ENCODE data around the gene FBLN1. TPM values are rescaled to one million over a fixed set of nuclear protein-coding genes. Genes with fewer than 3 reads are reported as not detected.
A peak's percentile ranks its signal among the peaks of the same experiment; 100 is the strongest.
"Not testable (repeated sequence)": the region's sequence is repeated elsewhere in the genome, so short reads cannot be mapped to it uniquely, and the experiment has no call there.

The FBLN1 gene
- total RNA-seq, 1 experiment from 2014 or later: 126 TPM

DNA sequence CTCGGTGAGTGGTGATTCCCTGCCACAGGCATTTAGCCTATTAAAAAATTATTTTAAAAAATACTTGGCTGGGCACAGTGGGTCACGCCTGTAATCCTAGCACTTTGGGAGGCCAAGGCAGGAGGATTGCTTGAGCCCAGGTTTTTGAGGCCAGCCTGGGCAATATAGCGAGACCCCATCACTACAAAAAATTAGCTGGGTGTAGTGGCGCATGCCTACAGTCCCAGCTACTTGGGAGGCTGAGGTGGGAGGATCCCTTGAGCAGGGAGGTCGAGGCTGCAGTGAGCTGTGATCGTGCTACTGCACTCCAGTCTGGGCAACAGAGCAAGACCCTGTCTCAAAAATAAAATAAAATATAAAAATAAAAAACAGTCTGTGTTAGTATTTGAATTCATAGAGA is 33.2 kb downstream of the FBLN1 start:
- peaks cover 18% of the 10 kb centered on the region for H3K36me3 ChIP-seq (replicated peaks; ENCODE audit: control insufficient read depth, insufficient read depth, low read length)
- DNase-seq; H3K27me3 ChIP-seq (ENCODE audit: control insufficient read depth, insufficient read depth, low read length); H3K4me3 ChIP-seq (ENCODE audit: insufficient read depth, low read depth, low read length): not testable (repeated sequence)

DNA sequence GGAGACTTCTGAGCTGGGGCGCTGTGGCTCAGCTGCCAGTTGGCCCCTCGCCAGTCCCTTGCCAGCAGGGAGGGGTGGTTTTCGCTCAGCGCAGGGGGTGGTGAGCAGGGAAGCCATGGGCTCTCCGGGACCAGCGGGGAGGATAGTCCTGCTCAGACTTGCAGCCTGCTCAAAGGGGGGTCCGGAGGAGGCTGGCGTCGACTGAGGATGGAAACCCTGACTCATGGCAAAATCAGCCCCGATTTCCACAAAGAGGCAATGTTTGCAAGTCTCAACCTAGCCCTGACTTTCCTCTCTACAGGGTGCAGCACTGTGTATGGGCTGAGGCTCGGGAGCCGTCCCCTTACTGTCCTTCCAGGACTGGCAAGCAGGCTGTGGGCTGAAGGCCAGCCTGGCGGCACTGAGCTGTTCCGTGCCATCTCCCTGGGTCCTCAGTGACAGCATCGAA is 35.1 kb downstream of the FBLN1 start:
- no peak overlapping the region for H3K4me3 ChIP-seq (ENCODE audit: insufficient read depth, low read depth, low read length)
- peaks cover 27% of the 10 kb centered on the region for H3K36me3 ChIP-seq (replicated peaks; ENCODE audit: control insufficient read depth, insufficient read depth, low read length)
- no peak for DNase-seq
- no peaks in the 10 kb centered on the region for H3K27me3 ChIP-seq (ENCODE audit: control insufficient read depth, insufficient read depth, low read length)

DNA sequence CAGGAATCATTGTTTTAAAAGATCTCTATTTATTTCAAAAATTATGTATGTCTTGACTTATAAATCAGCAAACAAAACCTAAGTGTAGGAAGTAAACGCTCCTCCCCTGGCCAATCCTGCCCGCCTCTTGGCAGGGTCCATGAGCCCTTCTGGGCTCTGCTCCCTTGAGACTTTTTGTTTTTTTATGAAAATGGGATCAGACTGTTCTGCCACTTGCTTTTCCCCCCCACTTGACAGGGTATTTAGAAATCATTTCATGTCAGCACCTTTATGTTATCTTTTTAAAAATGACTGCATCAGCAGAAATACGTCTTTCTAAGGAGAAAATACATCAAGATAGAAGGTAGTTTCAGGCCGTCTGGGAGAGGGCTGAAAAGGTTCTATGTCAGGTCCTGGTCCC is 35.6 kb downstream of the FBLN1 start:
- peaks cover 29% of the 10 kb centered on the region for H3K36me3 ChIP-seq (replicated peaks; ENCODE audit: control insufficient read depth, insufficient read depth, low read length)
- H3K27me3 ChIP-seq (ENCODE audit: control insufficient read depth, insufficient read depth, low read length): no peaks in the 10 kb centered on the region

DNA sequence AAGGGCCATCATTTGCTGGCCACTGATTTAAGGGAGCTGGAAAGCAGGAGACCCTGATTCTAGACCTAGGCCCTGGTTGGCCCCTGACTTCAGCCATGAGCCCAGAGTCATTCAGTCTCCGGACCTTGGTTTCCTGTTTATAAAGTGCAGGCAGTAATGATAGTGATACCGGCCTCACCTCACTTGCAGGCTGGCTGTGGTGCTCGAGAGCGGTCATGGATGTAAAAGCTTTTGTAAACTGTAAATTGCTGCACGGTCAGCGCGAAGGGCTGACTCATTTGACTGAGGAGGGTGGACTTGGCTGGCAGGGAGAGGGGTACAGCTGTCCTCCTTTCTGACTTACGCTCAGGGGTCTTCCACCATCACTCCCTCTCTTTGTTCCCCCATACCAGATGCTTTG is 37.4 kb downstream of the FBLN1 start:
- H3K36me3 ChIP-seq (replicated peaks; ENCODE audit: control insufficient read depth, insufficient read depth, low read length): peaks cover 34% of the 10 kb centered on the region
- DNase-seq: no peak

More for the DNA sequence above, 35.6 kb downstream of the FBLN1 start:
- no peak for DNase-seq
- no peak overlapping the region for H3K4me3 ChIP-seq (ENCODE audit: insufficient read depth, low read depth, low read length)

DNA sequence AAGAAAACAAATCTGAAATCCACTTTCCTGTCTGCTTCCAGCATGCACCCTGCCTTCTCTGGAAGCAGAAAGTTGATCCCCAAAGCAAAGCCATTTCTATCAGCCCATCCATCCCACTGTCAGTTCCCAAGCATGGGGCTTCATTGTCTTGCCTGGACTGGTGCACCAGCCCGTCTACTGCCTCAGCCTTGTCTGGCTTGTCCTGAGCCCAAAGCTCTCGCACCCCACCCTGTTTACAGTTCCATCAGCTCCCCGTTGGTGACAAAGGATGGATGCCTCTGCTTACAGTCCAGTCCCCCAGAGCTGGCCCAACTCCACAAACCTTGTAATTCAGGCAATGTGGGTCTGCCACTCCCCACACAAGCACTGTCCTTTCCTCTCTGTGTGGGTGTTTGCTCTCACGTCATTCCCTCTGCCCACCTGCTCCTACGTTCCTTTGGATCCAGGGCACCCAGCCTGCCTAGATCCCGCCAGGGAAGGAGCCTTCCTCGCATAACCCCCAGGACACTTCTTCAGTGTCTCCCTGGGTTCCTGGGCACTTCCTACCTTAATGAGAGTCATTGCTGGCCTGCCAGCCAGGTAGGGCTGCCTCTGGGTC is 38.8 kb downstream of the FBLN1 start:
- Histone ChIP-seq H3K4me3 (ENCODE audit: insufficient read depth, low read depth, low read length) (no peak overlapping the region), H3K27me3 (ENCODE audit: control insufficient read depth, insufficient read depth, low read length) (no peaks in the 10 kb centered on the region), H3K36me3 (replicated peaks; ENCODE audit: control insufficient read depth, insufficient read depth, low read length) (peaks cover 32% of the 10 kb centered on the region)
- DNase-seq: no peak

More for the DNA sequence above, 37.4 kb downstream of the FBLN1 start:
- Histone ChIP-seq H3K27me3 (ENCODE audit: control insufficient read depth, insufficient read depth, low read length) (no peaks in the 10 kb centered on the region), H3K4me3 (ENCODE audit: insufficient read depth, low read depth, low read length) (no peak overlapping the region)

DNA sequence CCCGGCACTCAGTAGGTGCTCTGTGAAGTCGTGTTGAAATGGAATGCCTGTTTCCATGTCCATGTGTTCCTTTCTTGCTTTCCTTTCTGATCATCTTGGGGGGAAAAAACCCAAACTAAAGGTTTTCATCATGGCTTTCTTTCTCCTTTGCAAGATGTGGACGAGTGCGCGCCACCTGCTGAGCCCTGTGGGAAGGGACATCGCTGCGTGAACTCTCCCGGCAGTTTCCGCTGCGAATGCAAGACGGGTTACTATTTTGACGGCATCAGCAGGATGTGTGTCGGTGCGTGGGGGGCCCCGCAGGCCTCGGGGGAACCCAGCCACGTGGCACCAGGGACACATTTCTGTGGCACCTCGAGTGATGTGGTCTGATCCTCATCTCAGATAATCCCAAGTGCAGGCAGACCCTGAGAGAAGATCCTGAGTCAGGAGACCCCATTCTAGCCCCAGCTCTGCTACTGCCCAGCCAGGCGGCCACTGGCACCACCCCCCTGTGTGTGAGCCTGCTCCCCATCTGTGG is 39.4 kb downstream of the FBLN1 start:
- no peak for DNase-seq
- peaks cover 37% of the 10 kb centered on the region for H3K36me3 ChIP-seq (replicated peaks; ENCODE audit: control insufficient read depth, insufficient read depth, low read length)
- no peak overlapping the region for H3K4me3 ChIP-seq (ENCODE audit: insufficient read depth, low read depth, low read length)
- no peaks in the 10 kb centered on the region for H3K27me3 ChIP-seq (ENCODE audit: control insufficient read depth, insufficient read depth, low read length)

DNA sequence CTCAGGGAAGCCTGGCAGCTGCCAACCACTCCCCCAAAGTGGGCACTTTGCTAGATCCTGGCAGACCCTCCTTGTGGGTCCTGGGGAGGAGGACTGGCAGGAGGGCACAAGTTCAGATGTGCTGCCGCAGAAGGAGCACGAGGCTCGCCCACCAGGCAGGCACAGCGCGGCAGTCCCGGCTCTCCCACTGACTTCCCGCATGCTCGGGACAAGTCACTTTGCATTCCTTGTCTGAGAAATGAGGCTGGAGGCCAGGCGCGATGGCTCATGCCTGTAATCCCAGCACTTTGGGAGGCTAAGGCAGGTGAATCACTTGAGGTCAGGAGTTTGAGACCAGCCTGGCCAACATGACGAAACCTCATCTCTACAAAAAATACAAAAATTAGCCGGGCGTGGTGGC is 40.1 kb downstream of the FBLN1 start:
- DNase-seq; H3K4me3 ChIP-seq (ENCODE audit: insufficient read depth, low read depth, low read length); H3K27me3 ChIP-seq (ENCODE audit: control insufficient read depth, insufficient read depth, low read length): not testable (repeated sequence)
- peaks cover 38% of the 10 kb centered on the region for H3K36me3 ChIP-seq (replicated peaks; ENCODE audit: control insufficient read depth, insufficient read depth, low read length)

DNA sequence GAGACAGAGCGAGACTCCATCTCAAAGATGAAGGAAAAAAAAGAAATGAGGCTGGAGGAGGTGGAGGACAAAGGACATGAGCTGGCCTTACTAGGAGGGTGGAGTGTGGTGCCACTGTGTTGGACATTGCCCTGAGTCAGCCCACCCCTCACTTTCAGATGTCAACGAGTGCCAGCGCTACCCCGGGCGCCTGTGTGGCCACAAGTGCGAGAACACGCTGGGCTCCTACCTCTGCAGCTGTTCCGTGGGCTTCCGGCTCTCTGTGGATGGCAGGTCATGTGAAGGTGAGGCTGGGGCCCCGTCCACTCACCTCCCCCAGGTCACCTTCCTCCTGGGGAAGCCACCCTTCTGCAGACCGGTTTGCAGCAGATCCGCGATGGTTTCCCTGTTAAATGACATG is 40.6 kb downstream of the FBLN1 start:
- DNase-seq: no peak
- Histone ChIP-seq H3K4me3 (ENCODE audit: insufficient read depth, low read depth, low read length) (no peak overlapping the region), H3K27me3 (ENCODE audit: control insufficient read depth, insufficient read depth, low read length) (no peaks in the 10 kb centered on the region), H3K36me3 (replicated peaks; ENCODE audit: control insufficient read depth, insufficient read depth, low read length) (peaks cover 40% of the 10 kb centered on the region)

DNA sequence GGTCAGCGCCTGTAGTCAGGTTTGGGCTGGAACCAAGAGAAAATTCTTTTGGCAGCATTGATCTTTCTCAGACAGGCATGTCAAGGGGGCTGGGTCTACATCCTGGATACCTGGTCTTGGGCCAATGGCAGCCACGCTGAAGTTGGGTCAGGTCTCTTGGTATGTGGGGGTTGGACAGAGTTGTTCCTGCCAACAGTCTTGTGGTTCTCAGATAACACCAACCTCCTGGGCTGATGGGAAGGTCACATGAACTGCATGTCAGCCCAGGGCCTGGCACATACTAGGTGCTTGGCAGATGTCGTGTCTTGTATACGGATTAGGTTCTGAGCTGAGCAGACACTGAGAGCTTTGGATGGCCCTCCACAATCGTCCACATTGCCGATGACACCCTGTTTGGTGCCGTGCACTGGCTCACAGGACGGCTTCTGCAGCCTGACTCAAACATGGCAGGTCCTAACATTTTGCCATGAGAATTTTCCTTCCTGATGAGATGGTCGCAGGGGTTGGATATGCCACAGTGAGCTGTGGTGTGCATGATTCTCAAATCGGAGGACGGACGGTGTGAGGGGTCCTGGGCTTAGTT is 42.0 kb downstream of the FBLN1 start:
- no peak for DNase-seq
- H3K27me3 ChIP-seq (ENCODE audit: control insufficient read depth, insufficient read depth, low read length): no peaks in the 10 kb centered on the region
- no peak overlapping the region for H3K4me3 ChIP-seq (ENCODE audit: insufficient read depth, low read depth, low read length)
- H3K36me3 ChIP-seq (replicated peaks; ENCODE audit: control insufficient read depth, insufficient read depth, low read length): peaks cover 45% of the 10 kb centered on the region

DNA sequence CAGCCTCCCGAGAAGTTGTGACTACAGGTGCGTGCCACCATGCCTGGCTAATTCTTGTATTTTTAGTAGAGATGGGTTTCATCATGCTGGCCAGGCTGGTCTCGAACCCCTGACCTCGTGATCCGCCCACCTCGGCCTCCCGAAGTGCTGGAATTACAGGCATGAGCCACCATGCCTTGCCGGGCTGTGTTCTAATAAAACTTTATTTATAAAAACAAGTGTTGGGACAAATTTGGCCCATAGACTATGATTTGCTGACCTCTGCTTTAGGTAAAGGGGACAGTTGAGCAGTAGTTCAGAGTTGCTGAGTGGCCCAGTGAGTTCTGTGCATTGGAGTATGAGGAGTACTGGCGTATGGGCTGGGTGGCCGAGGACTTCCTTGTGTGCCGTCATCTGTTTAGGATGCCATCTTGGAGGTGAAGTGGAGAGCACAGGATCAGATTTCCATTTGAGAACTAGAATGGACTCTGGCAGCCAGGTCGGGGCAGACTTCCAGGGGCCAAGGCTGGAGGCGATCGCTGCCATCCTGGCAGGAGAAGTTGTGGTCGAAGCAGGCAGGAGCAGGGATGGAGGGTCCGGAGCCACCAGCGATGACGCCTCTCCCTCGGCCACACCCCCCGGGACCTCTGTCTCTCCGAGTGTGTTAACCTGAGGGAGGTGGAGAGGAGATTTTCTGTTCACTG is 43.8 kb downstream of the FBLN1 start:
- H3K36me3 ChIP-seq (replicated peaks; ENCODE audit: control insufficient read depth, insufficient read depth, low read length): peaks cover 51% of the 10 kb centered on the region
- no peaks in the 10 kb centered on the region for H3K27me3 ChIP-seq (ENCODE audit: control insufficient read depth, insufficient read depth, low read length)
- no peak overlapping the region for H3K4me3 ChIP-seq (ENCODE audit: insufficient read depth, low read depth, low read length)
- DNase-seq: peak; percentile 43

DNA sequence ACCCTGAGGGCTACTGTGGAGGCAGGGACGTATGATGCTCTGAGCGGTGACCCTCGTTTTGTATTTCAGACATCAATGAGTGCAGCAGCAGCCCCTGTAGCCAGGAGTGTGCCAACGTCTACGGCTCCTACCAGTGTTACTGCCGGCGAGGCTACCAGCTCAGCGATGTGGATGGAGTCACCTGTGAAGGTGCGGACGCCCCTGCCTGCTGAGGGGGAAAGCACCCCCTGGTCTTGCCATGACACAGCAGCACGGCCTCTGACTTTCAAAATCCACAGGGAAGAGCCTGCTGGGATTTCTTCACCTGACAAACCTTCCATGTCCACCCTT is 44.3 kb downstream of the FBLN1 start:
- DNase-seq: peak; percentile 45
- Histone ChIP-seq H3K27me3 (ENCODE audit: control insufficient read depth, insufficient read depth, low read length) (no peaks in the 10 kb centered on the region), H3K4me3 (ENCODE audit: insufficient read depth, low read depth, low read length) (no peak overlapping the region), H3K36me3 (replicated peaks; ENCODE audit: control insufficient read depth, insufficient read depth, low read length) (peaks cover 47% of the 10 kb centered on the region)

DNA sequence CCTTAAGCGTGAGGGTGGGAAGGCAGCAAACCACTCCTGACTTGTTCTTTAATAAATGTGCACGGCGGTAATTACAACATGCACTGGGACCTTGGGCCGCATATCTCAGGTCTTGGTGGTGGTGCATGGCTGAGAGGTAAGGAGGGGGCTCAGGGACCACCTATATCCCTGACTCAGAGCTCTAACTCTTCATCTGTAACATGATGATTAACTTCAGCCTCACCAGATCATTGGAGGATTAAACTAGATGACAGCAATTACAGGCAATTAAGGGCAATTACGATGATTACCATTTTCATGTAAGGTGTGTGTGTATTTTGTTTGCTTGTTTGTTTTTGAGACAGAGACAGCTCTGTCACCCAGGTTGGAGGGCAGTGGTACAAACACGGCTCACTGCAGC is 45.0 kb downstream of the FBLN1 start:
- peak; percentile 18 for DNase-seq
- Histone ChIP-seq H3K27me3 (ENCODE audit: control insufficient read depth, insufficient read depth, low read length) (no peaks in the 10 kb centered on the region), H3K36me3 (replicated peaks; ENCODE audit: control insufficient read depth, insufficient read depth, low read length) (peaks cover 41% of the 10 kb centered on the region), H3K4me3 (ENCODE audit: insufficient read depth, low read depth, low read length) (no peak overlapping the region)

DNA sequence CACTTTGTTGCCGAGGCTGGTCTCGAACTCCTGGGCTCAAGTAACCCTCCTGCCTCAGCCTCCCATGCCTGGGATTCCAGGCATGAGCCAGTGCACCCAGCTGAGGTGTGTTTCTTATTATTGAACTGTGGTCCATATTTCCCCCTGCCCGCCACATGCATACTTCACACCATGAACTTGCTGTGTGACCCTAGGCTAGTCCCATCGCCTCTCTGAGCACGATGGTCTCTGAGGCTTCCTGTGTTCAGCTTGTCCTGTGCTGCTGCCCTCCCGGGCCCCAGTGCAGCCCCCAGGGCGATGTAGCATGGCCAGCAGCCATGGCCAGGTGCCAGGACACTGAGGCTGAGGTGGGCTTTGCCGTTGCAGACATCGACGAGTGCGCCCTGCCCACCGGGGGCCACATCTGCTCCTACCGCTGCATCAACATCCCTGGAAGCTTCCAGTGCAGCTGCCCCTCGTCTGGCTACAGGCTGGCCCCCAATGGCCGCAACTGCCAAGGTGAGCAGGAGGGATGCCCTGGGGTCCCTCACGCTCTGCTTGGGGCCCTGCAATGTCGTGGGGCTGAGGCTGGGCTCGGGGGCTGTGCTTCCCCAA is 45.7 kb downstream of the FBLN1 start:
- no peak for DNase-seq
- Histone ChIP-seq H3K4me3 (ENCODE audit: insufficient read depth, low read depth, low read length) (no peak overlapping the region), H3K36me3 (replicated peaks; ENCODE audit: control insufficient read depth, insufficient read depth, low read length) (peaks cover 38% of the 10 kb centered on the region), H3K27me3 (ENCODE audit: control insufficient read depth, insufficient read depth, low read length) (no peaks in the 10 kb centered on the region)

DNA sequence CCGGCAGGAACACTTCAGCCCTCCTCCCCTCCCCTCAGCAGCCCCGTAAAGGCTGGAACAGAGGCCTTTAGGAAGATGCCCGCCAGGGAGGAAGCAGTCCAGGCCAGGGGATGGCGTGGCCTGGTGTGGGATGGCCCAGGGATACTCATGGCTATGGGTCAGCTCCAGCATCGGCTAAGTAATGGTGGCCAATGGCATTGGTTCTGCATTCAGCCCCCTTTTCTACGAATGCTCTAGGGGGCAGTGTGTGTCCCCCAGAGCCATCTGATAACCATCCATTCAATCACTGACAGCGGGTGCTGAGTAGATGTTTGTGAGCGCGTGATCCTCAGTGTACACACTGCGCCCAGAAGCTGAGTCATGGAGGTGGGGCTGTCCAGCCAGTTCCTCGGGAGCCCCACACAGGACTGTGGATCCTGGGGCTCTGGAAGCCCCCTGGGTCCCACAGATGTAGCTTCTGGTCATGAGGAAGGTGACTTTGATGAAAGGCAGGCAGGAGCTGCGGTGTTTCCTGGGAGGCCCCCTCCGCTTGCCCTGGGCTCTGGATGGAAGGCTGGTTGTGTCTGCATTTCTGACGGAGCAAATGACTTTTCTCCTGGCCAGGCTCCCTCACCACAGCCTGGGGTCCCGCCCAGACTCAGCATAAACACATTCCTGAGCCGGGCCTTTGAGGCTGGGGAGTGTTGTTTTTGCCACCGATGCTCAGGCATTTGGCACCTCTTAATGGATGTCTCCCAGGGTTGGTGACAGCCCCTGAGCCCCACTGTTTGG is 46.5 kb downstream of the FBLN1 start:
- H3K4me3 ChIP-seq (ENCODE audit: insufficient read depth, low read depth, low read length): no peak overlapping the region
- H3K27me3 ChIP-seq (ENCODE audit: control insufficient read depth, insufficient read depth, low read length): no peaks in the 10 kb centered on the region
- DNase-seq: peak; percentile 82
- H3K36me3 ChIP-seq (replicated peaks; ENCODE audit: control insufficient read depth, insufficient read depth, low read length): peaks cover 38% of the 10 kb centered on the region
